22Rv1 (cell line): Measurements from ENCODE around the gene FHIT.

Experiments used
- H3K27ac ChIP-seq: fragments of 450-650 bp; 2 replicates; pipeline ENCODE4 v1.5.1; 2017
- ZFX ChIP-seq: fragments of 450-650 bp; IDR thresholded peaks from 2 replicates; pipeline ENCODE4 v1.6.1; 2017; ENCODE audit warnings: antibody characterized with exemption, borderline replicate concordance
- TF ChIP-seq, protein P1 (sequence below): fragments of 450-650 bp; IDR thresholded peaks from 2 replicates; pipeline ENCODE4 v1.5.1; 2017; ENCODE audit warnings: mild to moderate bottlenecking

Gene FHIT

DNA sequence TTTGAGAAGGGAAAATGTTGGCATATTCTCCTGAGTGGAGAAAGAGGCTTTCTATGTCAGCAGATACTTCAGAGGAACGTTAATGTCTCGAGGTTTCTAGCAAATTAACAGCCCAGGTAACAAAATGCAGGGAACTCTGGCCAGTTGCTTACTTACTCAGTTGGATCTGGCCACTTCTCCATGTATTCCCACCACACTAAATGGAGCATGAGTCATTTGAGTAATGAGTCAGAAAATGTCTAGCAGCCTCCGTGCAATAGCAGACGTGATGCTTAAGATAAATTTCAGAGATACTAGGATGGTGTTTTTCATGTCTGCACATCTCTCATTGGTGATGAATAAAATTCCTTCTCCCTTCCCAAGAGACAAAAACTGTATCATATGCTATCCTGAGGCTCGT is 671.5 kb downstream of the FHIT start:
- no peak overlapping the region for H3K27ac ChIP-seq
- no peak for TF ChIP-seq ZFX
- TF ChIP-seq, protein P1, sequence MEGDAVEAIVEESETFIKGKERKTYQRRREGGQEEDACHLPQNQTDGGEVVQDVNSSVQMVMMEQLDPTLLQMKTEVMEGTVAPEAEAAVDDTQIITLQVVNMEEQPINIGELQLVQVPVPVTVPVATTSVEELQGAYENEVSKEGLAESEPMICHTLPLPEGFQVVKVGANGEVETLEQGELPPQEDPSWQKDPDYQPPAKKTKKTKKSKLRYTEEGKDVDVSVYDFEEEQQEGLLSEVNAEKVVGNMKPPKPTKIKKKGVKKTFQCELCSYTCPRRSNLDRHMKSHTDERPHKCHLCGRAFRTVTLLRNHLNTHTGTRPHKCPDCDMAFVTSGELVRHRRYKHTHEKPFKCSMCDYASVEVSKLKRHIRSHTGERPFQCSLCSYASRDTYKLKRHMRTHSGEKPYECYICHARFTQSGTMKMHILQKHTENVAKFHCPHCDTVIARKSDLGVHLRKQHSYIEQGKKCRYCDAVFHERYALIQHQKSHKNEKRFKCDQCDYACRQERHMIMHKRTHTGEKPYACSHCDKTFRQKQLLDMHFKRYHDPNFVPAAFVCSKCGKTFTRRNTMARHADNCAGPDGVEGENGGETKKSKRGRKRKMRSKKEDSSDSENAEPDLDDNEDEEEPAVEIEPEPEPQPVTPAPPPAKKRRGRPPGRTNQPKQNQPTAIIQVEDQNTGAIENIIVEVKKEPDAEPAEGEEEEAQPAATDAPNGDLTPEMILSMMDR = no peak

GRCh38 chr3:60578936-60579335 is 672.3 kb downstream of the FHIT start:
- TF ChIP-seq, protein P1 = no peak
- no peak overlapping the region for H3K27ac ChIP-seq

- TF ChIP-seq, protein P1 = no peak
- TF ChIP-seq ZFX = no peak
Measured at GRCh38 chr3:60577601-60578000, 673.7 kb downstream of the FHIT start.

GRCh38 chr3:60575718-60576272 is 675.5 kb downstream of the FHIT start:
- TF ChIP-seq ZFX = no peak
- TF ChIP-seq, protein P1 = no peak
- H3K27ac ChIP-seq = no peak overlapping the region

More at GRCh38 chr3:60577601-60578000, 673.7 kb downstream of the FHIT start:
- no peak overlapping the region for H3K27ac ChIP-seq

- H3K27ac ChIP-seq = no peak overlapping the region
- TF ChIP-seq, protein P1 = no peak
- no peak for TF ChIP-seq ZFX
Measured at GRCh38 chr3:60574046-60574769, 677.0 kb downstream of the FHIT start.

DNA sequence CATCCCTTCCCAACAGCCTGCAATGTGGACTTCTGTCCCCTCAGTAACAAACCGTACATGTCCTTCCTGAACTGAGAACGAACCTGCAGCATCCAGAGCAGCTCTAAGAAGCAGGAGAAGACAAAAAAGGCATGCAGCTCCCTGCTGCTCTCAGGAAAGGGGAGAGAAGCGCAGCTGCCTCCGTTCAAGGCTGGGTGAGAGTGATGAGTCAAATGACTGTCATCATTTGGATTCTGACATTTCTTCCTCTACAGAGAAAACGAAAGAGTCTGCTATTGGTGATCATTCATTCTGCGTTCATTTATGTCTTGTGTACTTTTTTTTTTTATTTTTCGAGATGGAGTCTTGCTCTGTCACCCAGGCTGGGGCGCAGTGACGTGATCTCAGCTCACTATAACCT is 677.8 kb downstream of the FHIT start:
- no peak overlapping the region for H3K27ac ChIP-seq
- no peak for TF ChIP-seq ZFX
- TF ChIP-seq, protein P1 = no peak

DNA sequence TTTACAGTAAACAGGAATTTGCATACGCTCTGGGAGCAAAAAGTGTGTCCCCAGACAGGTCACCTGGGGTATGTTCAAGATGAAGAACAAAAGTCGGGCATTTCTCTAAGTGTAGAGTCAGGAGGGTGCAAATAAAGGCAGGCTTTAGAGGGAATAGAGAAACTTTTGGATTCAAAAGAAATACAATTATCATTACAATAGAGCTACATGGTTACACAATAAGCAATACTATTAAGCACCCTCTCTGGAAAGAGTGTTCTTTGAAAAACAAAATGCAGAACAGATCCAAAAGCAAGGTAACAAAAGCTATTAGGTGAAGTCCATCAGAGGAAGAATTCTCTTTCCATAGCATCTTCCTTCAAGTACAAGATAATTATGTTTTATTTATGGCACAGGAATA is 679.7 kb downstream of the FHIT start:
- H3K27ac ChIP-seq = no peak overlapping the region
- TF ChIP-seq ZFX = no peak
- TF ChIP-seq, protein P1 = no peak
